Right renal pelvis (tissue), 4 donors: ENCODE data around the gene ANGPTL1. TPM values are rescaled to one million over a fixed set of nuclear protein-coding genes. Genes with fewer than 3 reads are reported as not detected.
"Not testable (repeated sequence)": the region's sequence is repeated elsewhere in the genome, so short reads cannot be mapped to it uniquely, and the experiment has no call there.

Source experiments
- DNase-seq, 4 donors: peaks; one replicate each; pipeline ENCODE4 v3.0.0-alpha.2; 2013; ENCODE audit warnings: low read depth in 4 of 4, low spot score in 3 of 4, missing footprints in 1 of 4
- polyA plus RNA-seq, 4 donors: library from polyadenylated mRNA; unstranded; fragments of 120-200 nt; gene quantifications; one replicate each; pipeline ENCODE4 v1.2.1, GENCODE V29; 2013; ENCODE audit not compliant: insufficient read length in 4 of 4

Gene ANGPTL1
- polyA plus RNA-seq, 4 donors: 6.6 to 9.6 (median 7.2) TPM

DNA sequence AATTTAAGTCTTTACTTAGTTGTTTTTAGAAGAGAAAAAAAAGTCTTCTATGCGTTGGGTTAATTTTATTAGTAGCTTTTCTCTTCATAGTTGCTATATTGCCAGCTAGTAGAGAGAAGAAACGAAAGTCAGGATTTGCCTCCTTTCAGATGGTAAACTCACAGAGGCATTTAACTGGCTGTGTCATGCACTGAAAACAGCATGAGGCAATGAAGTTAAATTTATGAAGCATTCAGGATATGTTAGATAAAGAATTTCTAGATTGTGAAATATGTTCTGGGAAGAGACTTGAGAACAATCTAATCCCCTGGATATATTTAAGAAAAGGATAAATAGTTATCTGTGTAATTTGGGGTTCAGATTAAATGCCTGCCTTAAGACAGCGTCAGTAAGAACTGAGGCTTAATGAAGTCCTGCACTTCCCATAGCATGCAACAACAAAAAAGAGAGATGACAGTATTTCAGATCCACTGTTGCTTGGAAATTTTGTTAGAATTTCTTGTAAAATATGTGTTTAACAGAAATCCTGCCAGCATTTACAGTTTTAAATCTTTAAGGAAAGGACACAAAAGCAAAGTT, 1.7 kb downstream of the ANGPTL1 start:
- no peak for DNase-seq

DNA sequence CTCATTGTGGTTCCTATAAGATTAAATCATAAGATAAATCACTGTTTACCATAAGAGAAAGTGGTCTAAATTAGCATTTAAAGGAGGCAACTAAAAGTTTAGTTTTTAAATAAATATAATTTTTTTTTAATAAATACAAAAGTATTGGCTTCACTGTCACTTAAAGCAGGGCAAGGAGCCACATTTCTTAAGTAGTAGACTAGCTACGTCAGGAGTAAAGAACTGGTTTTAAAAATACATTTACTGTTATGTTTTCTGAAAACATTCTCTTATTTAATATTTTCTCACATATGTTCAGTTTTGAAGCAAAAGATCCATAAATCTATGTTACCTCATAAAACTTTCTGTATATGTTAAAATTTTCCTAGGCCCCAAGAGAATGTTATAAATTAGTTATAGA, 2.2 kb downstream of the ANGPTL1 start:
- DNase-seq: no peak

DNA sequence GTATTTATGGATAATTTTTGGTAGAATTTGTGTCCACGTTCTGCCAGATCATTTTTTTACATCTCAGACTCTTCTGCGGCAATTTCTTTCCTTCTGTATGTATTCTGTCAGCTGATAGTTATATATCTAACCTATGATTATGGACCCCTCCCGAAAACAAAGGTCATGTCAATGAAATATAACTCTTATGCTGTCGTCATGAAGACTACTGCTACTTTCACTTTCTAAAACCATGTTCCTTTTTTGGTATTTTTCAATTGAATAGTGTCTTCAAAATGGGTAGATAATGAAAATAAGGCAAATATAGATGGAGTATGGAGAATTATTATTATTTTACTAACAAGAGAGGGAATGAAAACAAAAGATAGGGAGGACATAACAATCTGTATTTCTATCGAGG, 3.2 kb downstream of the ANGPTL1 start:
- DNase-seq: no peak

DNA sequence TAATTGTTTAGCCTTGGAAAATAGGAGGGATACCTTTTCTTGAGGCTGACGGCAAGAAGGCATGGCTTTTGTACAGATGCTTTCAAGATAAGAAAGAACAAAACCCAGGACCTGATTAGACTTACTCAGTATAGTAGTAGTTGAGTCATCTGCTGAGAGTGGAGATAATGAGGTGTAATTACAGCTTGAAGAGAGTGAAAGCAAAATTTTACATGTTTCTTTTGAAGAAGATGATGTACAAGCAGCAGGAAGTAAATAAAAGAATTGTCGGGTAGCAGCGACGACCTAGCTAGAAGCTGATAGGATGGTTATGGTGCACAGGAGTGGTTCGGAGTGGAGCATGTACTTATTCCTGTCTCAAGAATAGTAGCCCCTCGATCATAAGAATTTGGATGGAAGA, 6.6 kb downstream of the ANGPTL1 start:
- no peak for DNase-seq

DNA sequence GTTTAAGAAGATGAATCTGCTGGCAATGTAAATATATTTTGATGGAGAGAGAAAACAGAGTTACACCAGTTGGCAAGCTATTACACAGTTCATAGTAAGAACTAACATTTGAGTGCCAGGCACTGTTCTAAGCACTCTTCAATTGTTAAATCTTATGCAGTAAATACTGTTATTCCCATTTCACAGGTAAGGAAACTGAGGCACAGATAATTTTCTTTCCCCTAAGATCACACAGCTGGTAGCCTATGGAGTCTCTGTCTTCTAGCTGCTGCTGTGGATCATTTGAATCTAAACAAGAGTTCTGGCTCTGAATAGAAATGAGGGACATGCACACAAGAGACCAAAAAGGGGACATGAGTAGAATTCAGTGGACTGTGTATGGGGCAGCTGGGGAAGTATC, 8.0 kb downstream of the ANGPTL1 start:
- DNase-seq: no peak

DNA sequence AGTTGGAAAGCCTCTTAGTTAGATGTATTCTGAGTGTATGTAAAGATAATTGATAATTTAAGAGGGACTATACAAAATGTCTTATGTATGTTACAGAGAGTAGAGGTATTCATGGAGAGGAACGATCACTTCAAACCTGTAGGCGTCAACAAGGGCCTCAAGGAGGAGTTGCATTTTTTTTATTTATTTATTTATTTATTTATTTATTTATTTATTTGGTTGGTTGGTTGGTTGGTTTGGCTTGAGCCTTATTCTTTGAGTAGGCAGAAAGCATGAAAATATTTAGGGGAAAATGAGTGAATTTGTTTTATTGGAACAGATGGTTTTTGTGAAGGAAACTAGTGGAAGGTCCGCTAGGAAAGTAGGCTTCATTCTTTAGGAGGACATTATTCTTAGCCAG, 8.5 kb downstream of the ANGPTL1 start:
- no peak for DNase-seq

DNA sequence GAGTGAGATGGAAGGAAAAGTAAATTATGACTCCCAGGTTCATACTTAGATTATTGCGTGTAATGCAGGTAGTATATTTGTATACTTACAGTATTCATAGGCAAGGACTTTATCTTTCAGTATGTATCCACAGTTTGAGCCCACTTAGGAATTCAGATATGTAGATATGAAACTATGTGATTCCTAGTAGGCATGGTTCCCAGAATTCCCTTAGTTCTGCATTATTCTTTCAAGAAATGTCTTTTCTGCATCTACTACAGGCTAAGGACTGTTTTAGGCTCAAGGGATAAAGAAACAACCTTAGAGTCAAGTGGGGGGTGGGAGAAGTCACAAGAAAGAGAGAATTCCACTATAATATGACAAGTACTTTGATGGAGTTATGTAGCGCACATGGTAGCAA, 13.8 kb downstream of the ANGPTL1 start:
- no peak for DNase-seq

DNA sequence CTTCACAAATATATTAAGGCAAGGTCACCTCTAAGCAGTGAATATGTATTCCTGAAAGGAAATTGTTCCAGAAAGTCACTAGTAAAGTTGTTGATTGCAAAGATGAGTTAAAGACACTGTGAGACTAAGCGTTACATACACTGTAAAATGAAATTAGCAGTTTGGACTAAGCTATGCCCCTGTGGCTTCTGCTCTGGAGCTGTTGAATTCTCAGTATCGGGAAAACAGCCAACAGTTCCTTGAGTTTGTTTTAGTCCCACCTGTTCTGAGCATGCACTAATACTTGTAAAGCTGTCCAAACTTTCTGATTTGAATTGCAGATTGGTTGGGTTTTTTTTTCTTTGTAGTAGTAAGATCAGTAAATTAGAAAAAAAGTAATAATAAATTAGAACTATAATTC, 21.0 kb downstream of the ANGPTL1 start:
- no peak for DNase-seq

DNA sequence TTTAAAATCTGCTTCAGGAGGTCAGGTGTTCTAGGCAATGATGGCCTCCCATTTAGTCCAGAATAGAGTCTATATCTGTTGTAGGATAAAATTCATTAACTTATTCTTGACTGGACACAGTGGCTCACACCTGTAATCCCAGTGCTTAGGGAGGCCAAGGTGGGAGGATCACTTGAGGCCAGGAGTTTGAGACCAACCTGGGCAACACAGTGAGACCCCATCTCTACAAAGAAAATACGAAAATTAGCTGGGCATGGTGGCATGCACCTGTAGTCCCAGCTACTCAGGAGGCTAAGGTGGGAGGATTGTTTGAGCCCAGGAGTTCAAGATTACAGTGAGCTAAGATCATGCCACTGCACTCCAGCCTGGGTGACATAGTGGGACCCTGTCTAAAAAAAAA, 23.0 kb downstream of the ANGPTL1 start:
- DNase-seq: not testable (repeated sequence)

DNA sequence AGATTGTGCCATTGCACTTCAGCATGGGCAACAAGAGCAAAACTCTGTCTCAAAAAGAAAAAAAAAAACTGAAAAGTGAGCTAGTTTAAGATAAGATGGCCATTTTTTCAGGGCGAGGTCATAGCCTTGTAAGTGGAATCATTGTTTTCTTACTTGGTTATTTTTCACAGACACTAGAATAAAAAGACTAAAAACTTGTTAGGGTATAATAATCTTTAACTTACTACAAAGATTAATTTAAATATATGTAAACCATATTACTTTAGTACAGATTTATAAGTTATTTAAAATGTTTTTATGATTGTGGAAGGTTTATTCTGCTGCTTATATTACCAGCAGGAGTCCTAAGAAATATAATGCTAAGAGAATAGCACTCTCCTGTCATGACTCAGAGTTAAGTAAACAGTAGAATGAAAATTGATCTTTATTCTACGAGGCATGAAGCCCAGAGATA, 23.5 kb downstream of the ANGPTL1 start:
- DNase-seq: no peak

DNA sequence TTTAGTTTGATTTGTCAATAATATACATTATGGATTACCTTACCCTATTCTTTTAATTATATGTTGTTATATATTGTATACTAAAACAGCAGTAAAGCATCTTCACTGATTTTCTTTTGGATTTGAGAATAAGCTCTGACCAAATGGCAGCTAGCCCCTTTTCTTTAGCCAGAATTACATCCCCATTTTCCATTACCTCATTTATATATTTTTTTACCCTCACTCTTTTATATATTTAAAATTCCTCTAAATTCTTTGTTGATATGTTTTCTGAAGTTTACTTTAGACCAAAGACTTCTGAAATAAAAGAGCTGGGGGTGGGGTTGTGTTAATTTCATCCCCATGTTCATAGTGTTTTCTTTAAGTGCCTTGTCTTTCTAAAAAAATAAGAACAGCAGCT, 24.6 kb downstream of the ANGPTL1 start:
- DNase-seq: no peak

DNA sequence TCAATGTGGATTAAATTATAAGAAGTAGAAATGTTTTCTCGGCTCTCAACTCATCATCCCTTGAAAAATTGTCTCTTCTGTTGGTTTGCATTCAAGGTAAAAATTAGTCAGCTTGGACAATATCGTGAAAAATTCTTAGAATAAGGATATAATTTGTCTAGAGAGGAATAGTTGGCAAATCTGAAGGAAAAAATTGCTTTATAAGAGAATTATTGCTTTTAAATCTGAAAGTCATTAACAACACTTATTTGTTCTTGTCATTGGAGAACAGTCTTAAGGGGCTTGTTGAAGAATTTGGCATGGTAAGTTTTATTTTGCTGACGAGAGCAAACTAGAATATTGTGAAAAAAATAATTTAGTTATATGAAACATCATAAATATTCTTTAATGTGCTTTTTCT, 26.4 kb downstream of the ANGPTL1 start:
- no peak for DNase-seq

DNA sequence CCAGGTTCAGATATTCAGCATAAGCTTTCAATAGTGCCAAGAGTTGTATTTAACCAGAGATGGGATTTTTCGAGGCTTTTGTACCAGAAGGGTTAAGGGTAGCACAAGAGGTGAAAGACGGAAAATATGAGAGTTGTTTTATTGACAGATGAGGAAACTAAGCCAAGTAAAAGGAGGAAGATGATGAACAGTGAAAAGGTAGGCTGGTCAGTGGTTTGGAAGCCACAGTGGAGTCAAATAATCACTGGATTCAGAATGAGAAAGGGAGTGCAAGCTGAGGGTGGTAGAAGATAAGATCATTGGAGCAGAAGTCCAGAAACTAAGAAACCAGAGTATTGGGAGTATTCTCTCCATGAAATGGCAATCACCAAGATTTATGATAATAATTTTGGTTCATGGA, 45.7 kb downstream of the ANGPTL1 start:
- no peak for DNase-seq

DNA sequence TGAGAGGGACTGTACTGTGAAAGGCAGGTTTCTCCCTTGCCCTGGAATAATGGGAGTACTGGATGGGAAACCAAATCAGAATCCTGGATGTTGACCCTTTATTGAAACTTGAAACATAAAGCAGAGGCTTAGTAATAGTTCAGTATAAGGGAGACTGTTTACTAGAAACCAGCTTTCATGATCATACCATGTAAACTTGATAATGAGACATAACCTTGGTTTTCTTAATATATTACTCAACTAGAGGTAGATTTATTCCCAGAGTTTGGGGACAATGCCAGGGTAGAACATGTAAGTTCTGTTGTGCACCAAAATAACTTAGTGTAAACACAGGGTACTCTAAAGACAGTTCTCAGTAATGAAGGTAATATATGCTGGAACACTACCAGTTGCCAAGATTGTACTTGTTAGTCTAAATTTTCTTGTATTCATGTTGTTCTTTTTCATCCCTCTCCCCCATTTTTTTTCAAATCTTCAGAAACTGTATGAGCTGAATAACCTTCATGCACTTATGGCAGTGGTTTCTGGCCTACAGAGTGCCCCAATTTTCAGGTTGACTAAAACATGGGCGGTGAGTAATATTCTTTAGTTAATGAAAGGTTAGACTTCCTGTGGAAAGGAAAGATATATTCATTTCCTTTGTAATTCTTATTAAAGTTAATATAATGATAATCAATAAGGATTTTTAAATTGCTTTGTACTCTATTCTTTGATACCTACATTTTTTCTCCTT, 49.6 kb downstream of the ANGPTL1 start:
- DNase-seq: no peak

DNA sequence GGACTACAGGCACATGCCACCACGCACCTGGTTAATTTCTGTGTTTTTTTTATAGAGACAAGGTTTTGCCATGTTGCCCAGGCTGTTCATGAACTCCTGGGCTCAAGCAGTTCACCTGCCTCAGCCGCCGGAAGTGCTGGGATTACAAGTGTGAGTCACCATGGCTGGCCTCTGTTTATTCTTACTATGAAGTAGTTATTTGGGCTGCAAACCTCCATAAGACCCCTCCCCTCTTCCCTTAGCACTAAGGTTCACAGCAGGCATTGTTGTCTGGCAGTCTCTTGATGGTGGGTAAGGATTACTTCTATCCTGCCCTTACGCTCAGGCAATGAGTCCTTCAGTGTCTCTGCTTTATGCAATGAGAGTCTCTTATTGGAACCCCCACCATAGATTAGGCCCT, 51.8 kb downstream of the ANGPTL1 start:
- no peak for DNase-seq

DNA sequence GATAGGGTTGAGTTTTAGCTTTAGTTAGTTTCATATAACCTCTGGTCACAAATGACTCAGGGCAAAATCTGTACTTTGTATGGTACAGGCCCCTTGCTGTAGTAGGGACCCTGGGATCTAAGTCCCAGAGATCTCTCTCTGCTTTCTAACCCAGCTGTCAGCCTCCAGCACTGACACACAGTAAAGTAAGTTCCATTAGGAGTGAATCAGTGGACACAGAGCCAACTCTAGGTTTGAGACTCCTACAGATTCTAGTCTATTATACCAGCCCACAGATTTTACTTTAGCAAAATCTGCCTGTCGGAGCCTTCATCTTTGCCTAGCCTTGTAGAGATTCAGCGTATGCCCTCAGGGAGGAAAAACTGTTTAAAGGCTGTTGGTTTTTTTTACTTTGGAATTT, 52.5 kb downstream of the ANGPTL1 start:
- no peak for DNase-seq

DNA sequence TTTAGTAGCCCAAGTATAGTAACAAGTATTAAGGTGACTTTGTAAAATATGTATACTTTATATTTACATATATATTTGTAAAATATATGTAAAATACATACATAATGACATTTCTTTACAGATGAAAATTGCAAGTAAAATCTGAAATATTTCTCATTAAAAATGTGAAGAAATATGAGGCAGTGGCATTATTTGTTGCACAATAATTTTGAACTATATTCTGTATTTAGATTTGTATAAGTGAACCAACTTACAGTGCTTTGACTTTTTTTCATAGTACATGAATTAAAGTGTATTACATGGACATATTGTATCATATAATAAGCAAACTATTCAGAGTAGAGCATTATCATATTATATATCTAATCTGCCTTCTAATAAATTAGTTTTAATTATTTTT, 60.3 kb downstream of the ANGPTL1 start:
- no peak for DNase-seq

DNA sequence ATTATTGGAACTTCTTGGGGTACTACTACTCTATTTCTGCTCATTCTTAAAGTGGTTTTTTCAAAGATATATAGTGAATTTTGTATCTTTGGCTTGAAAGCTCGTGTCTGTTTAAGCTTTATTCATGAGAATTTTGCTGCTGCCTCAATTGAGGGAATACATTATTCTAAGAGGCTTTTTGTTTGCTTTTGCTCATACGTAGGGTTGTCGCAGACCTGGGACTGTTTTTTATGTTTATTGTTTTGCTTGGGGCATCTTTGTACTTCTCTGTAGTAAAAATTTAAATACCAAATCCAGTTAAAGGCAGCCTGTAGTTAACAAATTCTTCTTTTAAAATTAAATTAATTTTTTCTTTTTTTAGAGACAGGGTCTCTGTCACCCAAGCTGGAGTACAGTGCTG, 62.3 kb downstream of the ANGPTL1 start:
- DNase-seq: no peak

DNA sequence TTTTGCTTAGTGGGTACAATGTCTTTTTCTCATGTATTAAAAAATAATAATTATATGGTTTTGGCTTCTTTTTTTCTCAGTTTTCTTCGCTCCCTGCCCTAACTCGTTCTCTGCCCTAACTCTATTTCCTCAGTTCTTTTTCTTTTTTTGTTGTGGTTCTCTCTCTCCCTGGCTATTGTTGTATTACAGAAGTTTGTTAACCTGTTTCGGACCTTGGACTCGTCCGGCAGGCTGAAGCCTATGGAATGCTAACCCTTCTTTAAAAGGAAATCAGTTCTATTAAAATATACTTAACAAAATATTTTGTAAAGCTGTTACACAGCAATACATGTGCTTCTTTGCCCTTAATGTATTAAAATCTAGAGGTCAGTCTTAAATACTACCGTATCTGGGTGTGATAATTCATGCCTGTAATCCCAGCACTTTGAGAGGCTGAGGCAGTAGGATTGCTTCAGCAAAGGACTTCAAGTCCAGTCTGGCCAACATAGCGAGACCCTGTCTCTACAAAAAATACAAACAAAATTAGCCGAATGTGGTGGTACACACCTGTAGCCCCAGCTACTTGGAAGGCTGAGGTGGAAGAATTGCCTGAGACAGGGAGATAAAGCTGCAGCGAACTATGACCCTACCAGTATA, 64.1 kb downstream of the ANGPTL1 start:
- no peak for DNase-seq

DNA sequence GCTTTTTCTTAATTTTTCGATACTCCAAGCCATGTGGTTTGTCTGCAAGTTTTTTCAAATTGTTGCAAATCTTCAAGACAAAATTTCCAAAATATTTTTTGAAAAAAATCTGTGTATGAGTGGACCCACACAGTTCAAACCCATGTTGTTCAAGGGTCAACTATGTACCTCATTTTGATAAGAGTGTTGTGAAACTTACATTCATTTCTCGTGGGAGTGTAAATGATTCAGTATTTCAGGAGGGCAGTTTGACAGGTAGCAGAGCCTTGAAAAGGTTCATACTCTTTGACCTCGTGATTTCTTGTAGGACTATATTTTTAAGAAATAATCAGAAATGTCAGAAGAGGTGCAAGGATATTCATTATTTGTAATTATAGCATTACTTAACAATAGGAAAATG, 68.0 kb downstream of the ANGPTL1 start:
- DNase-seq: no peak
